Naive B cell (primary cell): ENCODE measurements around the gene CST8. TPM values are rescaled to one million over a fixed set of nuclear protein-coding genes. Genes with fewer than 3 reads are reported as not detected.
A peak's percentile ranks its signal among the peaks of the same experiment; 100 is the strongest.

Experiments
- ATAC-seq, 2 donors: fragments of 150-1000 bp; cut with Tn5 transposase; 2 replicates each; pipeline ENCODE4 v1.10.0; 2021; ENCODE audit warnings: low read depth in 2 of 2, mild to moderate bottlenecking in 2 of 2, moderate library complexity in 2 of 2
- DNase-seq: peaks from one replicate; pipeline ENCODE4 v3.0.0; 2022
- H3K27ac Mint-ChIP-seq, 6 donors: one replicate each; pipeline ENCODE4 v1.8.0; 2020 to 2022; ENCODE audit warnings: mild to moderate bottlenecking in 6 of 6, mixed read lengths in 6 of 6, moderate library complexity in 5 of 6, inconsistent platforms in 2 of 6
- H3K27me3 Mint-ChIP-seq, 3 donors: one replicate each; pipeline ENCODE4 v1.8.0; 2021 to 2022; ENCODE audit warnings: mixed read lengths in 3 of 3, mild to moderate bottlenecking in 1 of 3
- H3K36me3 Mint-ChIP-seq, 2 donors: one replicate each; pipeline ENCODE4 v1.8.0; 2020 to 2022; ENCODE audit warnings: mixed read lengths in 2 of 2, inconsistent platforms in 1 of 2, mild to moderate bottlenecking in 1 of 2
- H3K4me1 Mint-ChIP-seq, 3 donors: one replicate each; pipeline ENCODE4 v1.8.0; 2020 to 2022; ENCODE audit warnings: mixed read lengths in 3 of 3, inconsistent platforms in 1 of 3, mild to moderate bottlenecking in 1 of 3, moderate library complexity in 1 of 3
- H3K4me3 Mint-ChIP-seq, 8 donors: one replicate each; pipeline ENCODE4 v1.8.0; 2020 to 2022; ENCODE audit warnings: mild to moderate bottlenecking in 8 of 8, mixed read lengths in 8 of 8, moderate library complexity in 8 of 8, inconsistent platforms in 2 of 8
- H3K9me3 Mint-ChIP-seq, 7 donors: one replicate each; pipeline ENCODE4 v1.8.0; 2020 to 2022; ENCODE audit warnings: mixed read lengths in 7 of 7, mild to moderate bottlenecking in 5 of 7, inconsistent platforms in 2 of 7, moderate library complexity in 1 of 7
- polyA plus RNA-seq, 6 donors: library from polyadenylated mRNA; unstranded; fragments of 300-500 nt; fragmentation: Illumina TruSeq; gene quantifications; one replicate each; pipeline ENCODE4 v1.2.3, GENCODE V29; 2021; ENCODE audit warnings: low read depth in 6 of 6

CST8 gene
- not detected for polyA plus RNA-seq

- Mint-ChIP-seq H3K27me3 (no peaks in the 10 kb centered on the region), H3K9me3 (peaks cover 0 to 4% (median under 1%) of the 10 kb centered on the region in 7 donors), H3K27ac (peak within 1 kb of the TSS in 1 of 6 donors; percentile 79), H3K36me3 (no peaks in the 10 kb centered on the region), H3K4me3 (no peak within 1 kb of the TSS), H3K4me1 (peaks cover 9 to 21% (median 20%) of the 10 kb centered on the region in 3 donors)
- ATAC-seq (no peak), DNase-seq (no peak)
Observed at GRCh38 chr20:23490817-23491216, at the start of gene CST8. CST8 (plus strand) TSS chr20:23491117; CDS start chr20:23491668, 551 bp downstream.

GRCh38 chr20:23441850-23442313 is 49.0 kb upstream of the CST8 start:
- Mint-ChIP-seq H3K27ac (no peak overlapping the region), H3K36me3 (no peaks in the 10 kb centered on the region), H3K27me3 (peaks cover 0 to 13% (median 0%) of the 10 kb centered on the region in 3 donors), H3K9me3 (no peaks in the 10 kb centered on the region), H3K4me1 (no peaks in the 10 kb centered on the region), H3K4me3 (no peak overlapping the region)
- peak; percentile 61 to 71 for ATAC-seq
- peak; percentile 52 for DNase-seq

- H3K4me1 Mint-ChIP-seq = no peaks in the 10 kb centered on the region
- no peak overlapping the region for H3K27ac Mint-ChIP-seq
- ATAC-seq (no peak), DNase-seq (no peak)
- H3K9me3 Mint-ChIP-seq = no peaks in the 10 kb centered on the region
- H3K36me3 Mint-ChIP-seq = no peaks in the 10 kb centered on the region
- H3K27me3 Mint-ChIP-seq = peaks cover 0 to 13% (median 0%) of the 10 kb centered on the region in 3 donors
- H3K4me3 Mint-ChIP-seq = no peak overlapping the region
Observed at GRCh38 chr20:23442436-23442835, 48.5 kb upstream of the CST8 start.

GRCh38 chr20:23444859-23445258 is 46.1 kb upstream of the CST8 start:
- Mint-ChIP-seq H3K27ac (peak overlapping the region in 2 of 6 donors; percentile 4 to 54), H3K36me3 (no peaks in the 10 kb centered on the region), H3K4me1 (no peaks in the 10 kb centered on the region), H3K9me3 (no peaks in the 10 kb centered on the region), H3K4me3 (no peak overlapping the region), H3K27me3 (peaks cover 0 to 7% (median 0%) of the 10 kb centered on the region in 3 donors)
- no peak for DNase-seq
- ATAC-seq = no peak

GRCh38 chr20:23445596-23446217 is 45.2 kb upstream of the CST8 start:
- peak overlapping the region in 1 of 6 donors; percentile 27 for H3K27ac Mint-ChIP-seq
- ATAC-seq (no peak), DNase-seq (no peak)
- no peaks in the 10 kb centered on the region for H3K9me3 Mint-ChIP-seq
- no peaks in the 10 kb centered on the region for H3K4me1 Mint-ChIP-seq
- no peaks in the 10 kb centered on the region for H3K36me3 Mint-ChIP-seq
- peaks cover 0 to 3% (median 0%) of the 10 kb centered on the region in 3 donors for H3K27me3 Mint-ChIP-seq
- H3K4me3 Mint-ChIP-seq = no peak overlapping the region

GRCh38 chr20:23446505-23446904 is 44.4 kb upstream of the CST8 start:
- ATAC-seq = no peak
- Mint-ChIP-seq H3K4me1 (no peaks in the 10 kb centered on the region), H3K9me3 (no peaks in the 10 kb centered on the region), H3K4me3 (no peak overlapping the region), H3K27me3 (peaks cover 0 to 9% (median 0%) of the 10 kb centered on the region in 3 donors), H3K27ac (peak overlapping the region in 1 of 6 donors; percentile 63), H3K36me3 (no peaks in the 10 kb centered on the region)
- no peak for DNase-seq

- Mint-ChIP-seq H3K9me3 (no peaks in the 10 kb centered on the region), H3K27ac (no peak overlapping the region), H3K4me1 (no peaks in the 10 kb centered on the region), H3K27me3 (peaks cover 0 to 9% (median 0%) of the 10 kb centered on the region in 3 donors), H3K36me3 (no peaks in the 10 kb centered on the region), H3K4me3 (no peak overlapping the region)
- ATAC-seq (no peak), DNase-seq (no peak)
Observed at GRCh38 chr20:23448167-23448566, 42.8 kb upstream of the CST8 start.

- DNase-seq (no peak), ATAC-seq (no peak)
- H3K4me1 Mint-ChIP-seq = no peaks in the 10 kb centered on the region
- H3K4me3 Mint-ChIP-seq = no peak overlapping the region
- H3K27ac Mint-ChIP-seq = no peak overlapping the region
- peaks cover 0 to 9% (median 0%) of the 10 kb centered on the region in 3 donors for H3K27me3 Mint-ChIP-seq
- H3K36me3 Mint-ChIP-seq = no peaks in the 10 kb centered on the region
- H3K9me3 Mint-ChIP-seq = no peaks in the 10 kb centered on the region
Observed at GRCh38 chr20:23449421-23449820, 41.5 kb upstream of the CST8 start.

- DNase-seq (no peak), ATAC-seq (no peak)
- Mint-ChIP-seq H3K4me3 (no peak overlapping the region), H3K27ac (no peak overlapping the region), H3K27me3 (peaks cover 0 to 9% (median 0%) of the 10 kb centered on the region in 3 donors), H3K9me3 (no peaks in the 10 kb centered on the region), H3K4me1 (peaks cover 0 to 2% (median 2%) of the 10 kb centered on the region in 3 donors), H3K36me3 (no peaks in the 10 kb centered on the region)
Observed at GRCh38 chr20:23450877-23451276, 40.0 kb upstream of the CST8 start.

GRCh38 chr20:23451956-23452487 is 38.9 kb upstream of the CST8 start:
- H3K4me3 Mint-ChIP-seq = no peak overlapping the region
- no peak overlapping the region for H3K27ac Mint-ChIP-seq
- H3K9me3 Mint-ChIP-seq = no peaks in the 10 kb centered on the region
- DNase-seq (no peak), ATAC-seq (no peak)
- peaks cover 0 to 16% (median 6%) of the 10 kb centered on the region in 3 donors for H3K27me3 Mint-ChIP-seq
- no peaks in the 10 kb centered on the region for H3K36me3 Mint-ChIP-seq
- peaks cover 6 to 13% (median 11%) of the 10 kb centered on the region in 3 donors for H3K4me1 Mint-ChIP-seq

GRCh38 chr20:23452776-23453175 is 38.1 kb upstream of the CST8 start, which contains the start of gene CST11:
CST11 (minus strand) TSS chr20:23452876; CDS start chr20:23452811, 65 bp downstream.
- Mint-ChIP-seq H3K36me3 (no peaks in the 10 kb centered on the region), H3K27me3 (peaks cover 0 to 17% (median 6%) of the 10 kb centered on the region in 3 donors), H3K4me3 (no peak within 1 kb of the TSS), H3K4me1 (peaks cover 6 to 13% (median 11%) of the 10 kb centered on the region in 3 donors), H3K9me3 (no peaks in the 10 kb centered on the region), H3K27ac (no peak within 1 kb of the TSS)
- no peak for DNase-seq
- no peak for ATAC-seq

- H3K4me1 Mint-ChIP-seq = peaks cover 6 to 13% (median 11%) of the 10 kb centered on the region in 3 donors
- no peak overlapping the region for H3K4me3 Mint-ChIP-seq
- peaks cover 0 to 17% (median 6%) of the 10 kb centered on the region in 3 donors for H3K27me3 Mint-ChIP-seq
- no peak overlapping the region for H3K27ac Mint-ChIP-seq
- ATAC-seq = no peak
- DNase-seq = no peak
- H3K9me3 Mint-ChIP-seq = no peaks in the 10 kb centered on the region
- no peaks in the 10 kb centered on the region for H3K36me3 Mint-ChIP-seq
Observed at GRCh38 chr20:23453549-23454543, 37.1 kb upstream of the CST8 start.

- H3K4me1 Mint-ChIP-seq = peaks cover 6 to 13% (median 11%) of the 10 kb centered on the region in 3 donors
- no peaks in the 10 kb centered on the region for H3K36me3 Mint-ChIP-seq
- no peak for DNase-seq
- H3K4me3 Mint-ChIP-seq = no peak overlapping the region
- ATAC-seq = no peak
- peaks cover 3 to 17% (median 6%) of the 10 kb centered on the region in 3 donors for H3K27me3 Mint-ChIP-seq
- H3K9me3 Mint-ChIP-seq = no peaks in the 10 kb centered on the region
- no peak overlapping the region for H3K27ac Mint-ChIP-seq
Observed at GRCh38 chr20:23454816-23455215, 36.1 kb upstream of the CST8 start.
